ENCODE data around the gene NHLH2.

The NHLH2 gene

DNA sequence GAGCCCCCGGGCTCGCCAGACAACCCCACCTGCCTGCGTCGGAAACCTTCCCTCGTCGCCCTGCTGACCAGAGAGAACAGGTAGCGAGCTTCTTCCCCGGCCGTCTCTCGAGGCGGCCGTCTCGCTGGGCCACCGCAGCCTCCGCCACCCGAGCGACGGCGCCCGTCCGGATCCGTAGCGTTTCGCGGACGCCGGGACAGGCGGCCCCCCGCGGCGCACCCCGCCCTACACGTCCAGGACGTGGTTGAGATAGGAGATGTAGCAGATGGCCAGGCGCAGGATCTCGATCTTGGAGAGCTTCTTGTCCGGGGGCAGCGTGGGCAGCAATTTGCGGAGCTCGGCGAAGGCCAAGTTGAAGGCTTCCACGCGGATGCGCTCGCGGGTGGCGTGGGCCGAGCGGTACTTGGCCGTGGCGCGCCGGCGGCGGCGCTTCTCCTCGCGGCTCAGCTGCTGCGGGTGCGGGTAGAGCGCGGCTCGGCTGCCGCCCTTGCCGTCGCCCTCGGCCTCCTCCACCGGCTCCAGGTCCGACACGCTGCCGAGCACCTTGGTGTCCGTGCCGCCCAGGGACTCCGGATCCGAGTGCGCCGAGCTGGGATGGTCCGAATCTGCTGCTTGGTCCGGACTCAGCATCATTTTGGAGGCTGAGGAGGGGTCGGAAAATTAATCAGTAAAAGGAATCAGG lies 3.0 kb downstream of the NHLH2 start:
- DNase-seq = peak; percentile 24

DNA sequence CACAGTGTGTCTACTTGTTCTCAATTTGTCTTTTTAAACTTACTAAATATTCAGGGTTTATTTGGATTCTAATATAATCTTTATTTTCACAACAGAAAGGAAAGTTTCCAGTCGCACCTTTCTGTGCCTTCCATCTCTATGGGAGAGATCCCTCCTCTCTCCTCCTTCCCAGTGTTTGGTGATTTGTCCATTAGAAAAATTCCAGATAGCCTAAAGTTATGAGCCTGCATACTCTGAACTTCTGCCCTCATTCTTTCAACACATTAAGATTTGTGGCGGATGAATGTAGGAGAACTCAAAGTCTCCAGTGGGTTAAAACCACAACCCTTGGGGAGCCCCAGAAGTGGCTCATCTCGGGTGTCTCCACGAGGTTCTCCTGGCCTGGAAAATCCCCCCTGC lies 3.6 kb downstream of the NHLH2 start:
- DNase-seq = no peak

DNA sequence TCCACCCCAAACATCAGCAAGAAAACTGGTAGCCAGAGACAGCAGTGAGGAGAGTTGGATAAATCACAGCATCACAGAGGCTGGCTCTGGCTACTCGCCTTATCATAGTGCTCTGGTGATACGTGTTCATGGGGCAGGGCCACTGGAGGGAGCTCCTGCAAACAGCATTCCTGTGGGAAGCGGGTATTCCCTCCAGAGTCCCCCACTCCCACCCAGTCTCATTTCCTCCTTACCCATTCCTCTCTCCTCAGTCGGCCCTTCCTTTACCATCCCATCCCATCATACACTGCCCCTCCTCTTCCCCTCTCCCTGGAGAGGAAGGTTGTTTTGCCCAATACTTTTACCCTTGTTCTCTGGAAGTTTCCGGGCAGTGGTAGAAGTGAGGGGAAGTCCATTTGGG lies 7.1 kb downstream of the NHLH2 start:
- DNase-seq = no peak

DNA sequence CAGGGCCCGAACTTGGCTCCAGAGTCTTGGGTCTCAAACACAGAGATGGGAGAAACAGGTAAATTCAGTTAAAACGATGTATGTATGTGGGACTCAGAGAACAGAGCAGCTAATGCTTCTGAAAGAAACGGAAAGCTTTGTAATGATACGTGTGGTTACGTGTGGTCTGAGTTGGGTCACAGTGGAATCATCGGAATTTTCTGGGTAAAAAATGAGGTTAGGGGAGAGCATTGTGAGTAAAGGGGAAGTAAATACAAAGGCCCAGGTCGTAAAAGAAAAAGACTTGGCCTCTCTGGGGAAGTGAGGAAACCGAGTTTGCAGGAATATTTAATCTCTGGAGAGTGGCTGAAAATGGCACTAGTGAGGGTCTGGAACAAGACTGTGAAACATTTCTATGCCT lies 8.3 kb downstream of the NHLH2 start:
- DNase-seq = no peak

DNA sequence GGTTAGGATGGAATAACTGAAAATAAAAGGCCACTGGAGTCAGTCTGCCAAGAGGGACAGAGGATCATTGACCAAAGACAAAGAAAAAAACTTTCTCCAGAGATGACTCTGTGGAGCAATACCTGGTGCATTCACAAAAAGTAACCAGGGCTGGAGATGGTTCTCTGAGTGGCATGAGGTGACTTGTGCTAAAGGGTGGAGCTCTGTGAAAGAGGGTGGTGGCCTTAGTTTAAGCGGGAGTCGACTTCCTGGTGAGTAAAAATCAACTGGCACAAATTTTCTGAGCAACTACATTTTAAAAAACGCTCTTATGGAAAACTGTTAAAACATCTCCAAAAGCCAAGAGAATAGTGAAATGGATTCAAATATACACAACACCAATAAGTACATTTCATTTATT lies 10.0 kb downstream of the NHLH2 start:
- DNase-seq = no peak

DNA sequence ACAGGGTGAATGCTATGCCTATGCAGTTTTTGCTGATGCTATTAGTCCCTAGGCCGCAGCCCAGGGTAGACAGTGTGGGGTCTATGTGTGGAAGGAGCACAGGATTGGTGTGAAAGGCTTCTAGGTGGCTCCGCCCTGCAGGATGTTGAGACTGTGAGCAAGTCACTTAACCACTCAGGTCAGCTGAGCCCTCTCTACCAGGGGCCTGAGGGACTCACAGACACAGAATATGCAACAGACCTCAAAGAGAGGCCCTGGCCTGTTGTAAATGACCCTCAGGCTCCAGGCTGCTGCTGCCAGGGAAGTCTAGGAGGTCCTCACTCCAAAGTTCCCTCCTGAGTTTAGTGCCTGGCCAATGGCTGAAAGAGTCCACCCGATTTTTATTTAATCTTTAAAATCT lies 11.0 kb downstream of the NHLH2 start:
- DNase-seq = no peak

DNA sequence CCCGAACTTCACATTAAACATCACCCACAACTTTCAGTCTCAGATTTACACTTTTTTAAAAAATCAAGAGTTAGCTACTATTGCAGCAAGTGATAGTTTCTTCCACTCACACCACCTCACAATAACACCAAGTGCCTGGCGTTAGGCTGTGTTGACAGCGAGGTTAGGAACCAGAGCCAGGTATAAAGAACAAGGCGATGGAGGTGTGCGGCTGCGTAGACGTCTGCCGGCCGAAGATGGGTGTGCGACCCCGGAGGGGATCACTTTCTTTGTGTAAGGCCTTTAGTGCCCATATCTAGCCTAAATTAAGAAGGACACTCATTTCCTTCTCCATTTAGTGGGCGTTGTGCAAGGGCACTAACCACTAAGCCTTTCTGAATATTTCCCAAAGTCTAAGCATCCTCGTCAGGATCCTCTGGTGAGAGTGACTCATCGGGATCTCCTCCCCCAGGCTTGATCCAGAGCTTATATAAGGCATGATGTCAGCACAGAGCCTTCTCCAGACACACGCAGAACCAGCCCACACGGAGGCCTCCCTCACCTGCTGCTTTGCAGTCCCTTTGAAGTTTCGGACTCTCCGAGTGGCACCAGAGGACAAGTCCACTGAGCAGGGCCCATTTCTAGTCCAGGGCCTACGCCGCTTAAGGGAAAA lies 11.8 kb downstream of the NHLH2 start:
- no peak for DNase-seq

DNA sequence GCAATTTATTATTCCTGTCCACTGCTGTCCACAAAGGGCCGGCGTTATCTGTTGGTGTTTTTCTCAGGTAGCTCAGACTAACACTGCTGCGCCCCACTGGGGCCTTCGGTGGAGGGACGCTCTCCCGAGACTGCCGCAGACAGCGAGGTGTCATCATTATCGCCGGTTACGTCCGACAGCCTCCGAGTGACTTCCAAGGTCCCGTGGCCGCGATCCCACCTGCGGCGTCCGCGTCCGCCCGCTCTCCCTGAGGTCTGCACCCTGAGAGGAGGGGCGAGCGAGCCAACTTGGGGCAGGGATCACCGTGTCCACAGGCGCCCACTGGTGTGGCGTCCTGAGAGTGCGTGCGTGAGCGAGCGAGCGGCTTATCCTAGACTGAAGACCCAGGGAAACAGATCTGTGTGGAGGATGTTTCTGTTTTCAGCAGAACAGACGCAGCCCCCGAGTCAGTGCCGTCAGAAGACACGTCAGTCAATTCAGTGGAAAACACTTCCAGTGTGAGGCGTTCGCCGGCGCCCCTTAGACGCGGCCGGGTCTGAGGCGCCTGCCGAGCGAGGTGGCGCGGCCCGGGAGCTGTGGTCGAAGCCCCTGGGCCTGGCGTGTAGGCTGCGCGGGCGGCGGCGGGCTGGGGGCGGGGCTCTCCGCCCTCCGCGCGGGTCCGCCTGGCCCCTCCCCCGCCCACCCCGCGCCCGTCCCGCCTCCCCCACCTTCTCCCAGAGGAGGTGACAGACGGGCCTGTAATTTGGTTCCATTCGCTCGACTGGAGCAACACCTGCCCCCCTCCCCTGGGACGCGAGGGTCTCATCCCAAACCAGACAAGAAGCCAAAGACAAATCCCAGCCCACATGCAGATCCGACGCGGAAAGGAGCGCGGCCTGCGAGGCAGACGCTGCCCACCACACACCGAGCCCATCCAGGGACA lies 12.6 kb downstream of the NHLH2 start:
- DNase-seq = peak; percentile 42

DNA sequence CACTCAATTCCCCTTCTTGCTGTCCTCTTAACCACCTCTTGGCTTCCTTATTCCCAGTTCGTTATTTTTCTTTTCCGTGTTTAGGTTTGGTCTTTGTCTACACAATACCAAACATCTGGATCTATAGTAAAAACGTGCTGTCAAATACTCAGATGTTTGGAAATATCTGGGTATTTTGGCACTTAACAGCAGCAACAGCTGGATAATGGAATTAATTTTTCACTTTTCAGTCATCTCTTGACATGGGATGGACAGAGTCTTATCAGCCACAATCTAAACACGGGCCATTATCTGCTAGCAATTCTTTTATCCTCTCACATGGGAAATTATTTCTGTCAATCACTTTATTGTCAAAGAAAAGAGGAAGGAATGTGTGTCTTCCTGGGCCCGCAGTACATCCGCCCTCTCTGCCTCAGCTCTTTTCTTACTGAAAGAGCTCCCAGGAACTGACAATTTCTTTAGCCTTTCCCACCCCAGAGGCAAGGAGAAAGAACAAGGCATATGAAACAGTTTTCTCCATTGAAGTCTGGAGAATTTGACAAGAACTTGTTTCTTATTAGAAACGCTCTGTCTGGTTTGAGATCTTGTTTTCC lies 13.4 kb downstream of the NHLH2 start:
- DNase-seq = no peak

DNA sequence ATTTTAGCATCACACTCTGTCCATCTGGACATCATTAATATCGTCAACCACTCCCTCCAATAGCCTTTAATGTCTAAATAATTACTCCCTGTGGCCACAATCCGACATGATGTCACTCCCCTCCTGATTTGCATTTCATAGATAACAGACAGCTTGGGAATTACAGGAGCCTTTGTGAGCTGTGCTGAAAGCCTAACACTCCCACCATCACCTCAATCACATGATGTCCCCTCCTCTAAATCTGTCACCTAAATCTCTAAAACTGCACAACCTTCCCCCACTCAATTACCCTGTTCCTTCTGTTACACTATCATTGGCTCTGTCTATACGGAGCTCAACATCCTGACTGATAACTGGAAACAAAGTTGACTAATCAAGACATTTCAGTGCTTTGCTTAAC lies 14.3 kb downstream of the NHLH2 start:
- DNase-seq = peak; percentile 92

DNA sequence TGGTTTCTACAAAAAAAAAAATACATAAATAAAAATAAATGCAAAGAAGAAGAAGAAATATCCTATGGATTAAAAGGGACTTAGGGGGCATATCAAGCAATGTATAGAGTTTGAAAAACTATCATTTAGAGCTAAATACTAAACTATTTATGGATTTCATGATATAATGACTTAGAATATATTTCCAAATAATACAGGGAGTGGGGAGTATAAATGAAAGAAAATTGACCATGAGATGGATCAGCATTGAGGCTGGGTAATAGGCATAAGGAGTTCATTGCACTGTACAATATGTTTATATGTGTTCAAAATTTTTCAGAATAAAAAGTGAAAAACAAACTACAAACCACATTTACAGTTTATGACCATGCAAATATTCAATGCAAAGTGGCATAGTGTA lies 18.8 kb downstream of the NHLH2 start:
- no peak for DNase-seq

DNA sequence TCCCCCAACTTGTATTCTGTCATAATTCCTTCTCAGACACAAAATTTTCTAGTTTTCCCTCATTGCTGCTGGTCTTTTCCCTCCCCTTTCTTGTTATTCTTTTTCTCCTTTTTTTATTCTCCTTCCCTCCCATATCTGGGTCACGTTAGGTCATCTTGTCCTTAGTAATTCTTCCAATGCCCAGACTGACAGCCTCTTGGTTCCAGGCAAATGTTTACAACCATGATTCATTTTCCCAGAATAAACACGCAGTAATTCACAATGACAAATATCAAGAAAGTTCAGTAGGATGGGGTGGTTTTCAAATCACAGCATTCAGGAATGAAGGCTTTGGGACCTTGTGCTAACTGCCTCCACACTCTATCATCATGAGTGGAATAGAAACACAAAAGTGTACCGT lies 25.2 kb downstream of the NHLH2 start:
- DNase-seq = no peak

DNA sequence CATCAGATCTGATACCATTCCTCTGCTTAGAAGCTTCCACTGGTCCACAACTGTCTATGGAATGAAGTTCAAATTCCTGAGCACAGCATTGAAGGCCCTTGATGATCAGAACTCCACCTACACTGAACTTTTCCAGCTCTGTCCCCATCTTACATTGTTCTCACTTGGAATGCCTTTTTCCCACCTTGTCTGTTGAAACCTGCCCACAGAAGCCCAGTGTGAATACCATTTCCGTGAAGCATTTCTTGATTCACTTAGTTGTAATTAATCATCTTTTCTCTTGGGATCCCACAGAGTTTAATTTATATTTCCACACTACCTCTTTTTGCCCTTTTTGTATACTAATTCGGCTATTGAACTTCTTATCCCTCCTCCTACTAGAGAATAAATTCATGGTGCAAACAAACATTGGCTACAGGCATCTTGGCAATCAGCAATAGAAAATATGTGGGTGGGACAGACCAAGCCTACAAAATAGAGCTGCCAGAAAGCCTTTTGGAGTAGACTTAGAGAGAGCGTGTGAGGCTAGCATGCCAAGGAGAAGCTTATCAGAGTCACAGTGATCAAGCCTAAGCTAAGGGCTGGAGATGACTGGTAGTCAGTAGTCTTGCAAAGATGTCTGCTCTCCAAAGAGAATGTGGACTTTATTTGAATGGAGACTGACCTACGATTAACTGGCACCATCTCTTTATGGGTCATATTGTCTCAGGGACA lies 26.1 kb downstream of the NHLH2 start:
- no peak for DNase-seq

DNA sequence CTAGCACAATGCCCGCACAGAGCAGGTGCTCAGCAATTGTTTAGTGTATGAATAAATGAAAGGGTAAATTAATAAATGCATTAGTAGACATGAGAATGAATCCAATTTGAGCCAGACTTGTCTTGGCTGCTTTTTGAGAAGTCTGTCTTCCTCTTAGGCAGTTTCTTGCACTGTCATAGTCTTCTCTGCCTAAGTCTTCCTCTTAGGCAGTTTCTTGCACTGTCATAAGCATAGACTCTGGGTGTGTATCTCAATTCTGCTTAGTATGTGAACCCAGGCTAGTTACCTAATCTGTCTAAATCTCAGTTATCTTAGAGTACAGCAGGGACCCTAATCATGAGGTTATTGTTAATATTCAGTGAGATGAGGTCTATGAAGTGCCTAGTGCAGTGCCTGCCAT lies 27.2 kb downstream of the NHLH2 start:
- no peak for DNase-seq

DNA sequence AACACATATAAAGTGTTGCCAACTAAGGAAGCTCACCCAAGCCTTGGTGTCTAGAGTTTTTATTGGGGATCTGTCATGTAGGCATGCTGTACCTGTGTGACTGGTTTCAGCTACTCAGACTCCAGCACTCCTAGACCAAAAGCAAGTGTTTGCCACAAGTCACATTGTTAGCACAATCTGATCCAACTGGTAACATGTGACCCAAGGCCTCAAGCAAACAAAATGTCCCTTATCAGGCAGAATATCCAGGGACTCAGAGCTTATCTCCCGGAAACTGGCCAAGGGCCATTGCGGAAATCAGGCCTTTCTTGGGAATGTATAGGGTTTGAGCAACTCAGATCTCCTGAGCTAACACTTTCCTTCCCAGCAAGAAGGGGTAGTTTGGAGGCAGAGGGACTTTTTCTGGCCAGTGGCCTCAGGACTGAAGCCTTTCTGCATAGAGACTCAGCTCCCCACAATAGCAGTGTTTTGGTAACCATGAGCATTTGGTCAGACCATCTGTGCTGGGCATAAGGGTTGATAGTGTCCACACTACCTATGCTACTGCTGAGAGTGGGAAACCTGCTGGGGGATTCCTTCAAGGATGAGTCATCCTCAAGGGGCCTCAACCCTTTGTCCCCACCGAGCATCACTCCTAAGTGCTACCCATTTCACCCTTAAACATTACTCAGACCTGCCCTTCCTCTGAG lies 29.6 kb downstream of the NHLH2 start:
- DNase-seq = peak; percentile 31

DNA sequence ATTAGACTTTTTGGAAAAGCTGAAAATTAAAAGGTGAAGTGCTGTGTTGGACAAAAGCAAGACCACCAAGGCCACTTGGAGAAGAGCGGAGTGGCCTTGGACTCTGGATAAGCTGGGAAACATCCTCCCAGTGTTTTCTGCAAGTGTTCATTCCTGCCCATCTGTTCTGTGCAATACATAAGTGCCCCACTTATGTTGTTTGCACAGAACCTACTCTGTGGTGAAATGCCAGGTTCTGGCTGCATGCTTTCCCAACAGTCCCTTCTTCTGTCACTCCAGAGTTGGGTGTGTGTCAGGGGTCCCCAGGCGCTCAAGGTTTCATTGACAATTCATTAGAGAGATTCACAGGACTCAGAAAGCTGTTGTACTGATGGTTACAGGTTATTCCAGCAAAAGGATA lies 30.3 kb downstream of the NHLH2 start:
- peak; percentile 83 for DNase-seq

DNA sequence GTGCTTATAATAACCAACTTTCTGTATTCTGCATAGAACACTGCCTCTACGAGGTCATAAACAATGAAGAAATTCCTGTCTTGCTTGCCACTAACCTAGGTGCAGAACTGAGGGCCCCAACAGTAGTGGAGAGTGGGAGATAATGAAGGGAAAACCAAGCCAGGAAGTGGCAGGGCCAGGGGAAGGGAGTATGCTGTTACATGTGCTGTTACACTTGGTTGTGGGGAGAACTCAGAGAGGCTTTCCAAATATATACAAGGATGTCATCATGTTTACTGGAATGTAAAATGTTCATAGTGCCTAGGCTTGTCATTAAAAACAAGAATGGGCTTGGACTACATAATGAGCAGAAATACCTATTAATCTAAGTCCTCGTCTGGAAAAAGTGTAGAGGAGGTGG lies 31.1 kb downstream of the NHLH2 start:
- DNase-seq = no peak

DNA sequence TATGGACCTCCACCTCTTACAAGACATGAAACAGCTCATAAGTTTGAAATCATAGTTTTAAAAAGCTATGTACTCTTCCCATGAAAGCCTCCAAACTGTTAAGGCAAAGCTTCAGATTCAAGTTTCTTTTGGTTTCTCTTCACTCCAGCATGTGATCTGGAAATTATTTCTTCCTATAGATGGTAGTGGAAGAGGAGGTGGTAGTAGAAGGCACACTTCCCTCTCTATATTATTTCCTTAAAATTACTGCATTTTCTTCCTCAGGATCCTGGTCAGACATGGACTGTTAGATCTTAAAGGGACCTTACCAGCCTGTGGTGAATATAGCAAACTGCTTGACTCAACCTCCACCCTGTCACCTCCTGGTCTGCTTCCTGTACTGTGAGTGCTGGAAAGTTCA lies 31.9 kb downstream of the NHLH2 start:
- no peak for DNase-seq

DNA sequence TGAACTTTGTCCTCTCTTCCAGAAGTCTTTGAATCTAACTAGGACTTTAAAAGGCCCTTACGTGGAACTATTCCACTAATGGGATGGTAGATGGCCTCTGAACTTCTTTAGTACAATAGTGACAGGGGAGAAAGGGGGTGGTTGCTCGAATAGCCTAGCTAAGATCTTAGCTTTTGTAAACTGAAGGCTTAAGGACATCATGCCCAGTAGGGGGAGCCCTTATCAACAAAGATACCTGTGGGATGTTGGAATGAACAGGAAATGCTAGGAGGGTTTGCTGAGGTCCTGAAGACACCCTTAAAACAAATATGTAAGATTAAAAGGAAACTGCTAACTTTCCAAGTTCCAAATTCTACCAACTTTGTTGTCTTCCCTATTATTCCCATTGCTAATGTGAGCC lies 33.2 kb downstream of the NHLH2 start:
- peak; percentile 36 for DNase-seq

DNA sequence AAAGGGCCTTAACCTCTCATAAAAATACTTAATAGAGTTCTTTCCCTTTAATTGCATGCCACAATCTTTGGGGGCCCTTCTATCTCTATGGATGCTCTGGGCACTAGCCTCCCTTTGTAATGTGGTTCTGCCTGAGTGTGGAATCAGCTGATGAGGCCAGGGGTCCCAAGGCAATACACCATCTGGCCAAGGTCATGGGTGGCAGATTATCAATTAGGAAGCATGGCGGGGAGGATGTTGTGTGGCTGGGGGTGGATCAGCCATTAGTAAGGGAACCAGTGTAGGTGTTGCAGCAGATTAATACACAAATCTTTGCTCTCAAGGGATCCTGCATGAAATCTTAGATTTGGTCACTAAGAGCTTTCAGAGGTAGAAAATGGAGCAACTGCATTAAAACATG lies 35.3 kb downstream of the NHLH2 start:
- no peak for DNase-seq

DNA sequence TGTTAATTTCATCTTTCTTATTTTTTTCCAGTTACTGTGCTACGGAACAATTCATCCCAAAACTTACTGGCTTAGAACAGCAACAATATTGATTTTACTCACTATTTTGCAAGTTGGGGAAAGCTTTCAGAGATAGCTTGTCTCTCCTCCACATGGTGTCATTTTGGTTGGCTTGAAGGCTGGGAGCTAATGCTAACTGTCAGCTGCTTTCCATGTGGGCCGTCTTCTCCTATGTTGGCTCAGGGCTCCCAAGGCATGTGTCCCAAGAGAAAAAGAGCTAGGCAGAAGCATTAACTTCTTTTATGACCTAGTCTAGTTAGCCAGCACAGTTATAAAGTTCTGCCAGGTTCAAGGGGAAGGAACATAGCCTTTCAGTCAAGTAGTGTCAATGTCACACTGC lies 38.5 kb downstream of the NHLH2 start:
- DNase-seq = no peak

DNA sequence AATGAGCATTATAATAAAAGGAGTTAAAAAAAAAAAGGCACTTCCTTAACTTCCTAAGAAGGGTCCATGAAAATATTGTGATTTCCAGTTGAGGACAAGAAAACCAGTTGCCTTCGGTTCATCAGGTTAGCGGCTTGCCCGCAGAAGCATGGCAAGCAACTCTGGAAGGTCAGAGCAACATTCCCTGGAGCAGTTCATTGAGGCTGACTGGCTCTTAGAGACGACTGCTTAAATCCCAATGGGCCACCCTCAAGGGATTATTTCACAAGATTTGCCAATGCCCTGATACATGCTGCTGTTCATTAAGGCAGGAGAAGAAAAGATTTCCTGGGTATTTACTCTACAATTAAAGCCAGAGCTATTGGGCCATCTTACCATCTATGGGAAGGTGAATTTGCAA lies 43.4 kb downstream of the NHLH2 start:
- DNase-seq = peak; percentile 16

Data from NCI-H524 treated with DMSO at 0.1 percent for 48 hours (cell line).